Smooth muscle cell (in vitro differentiated cells): Measurements from ENCODE around the gene PAK1. TPM values are rescaled to one million over a fixed set of nuclear protein-coding genes. Genes with fewer than 3 reads are reported as not detected.

Source experiments
- DNase-seq: peaks from one replicate; lab custom pipeline; 2025; ENCODE audit not compliant: unreplicated experiment; lab: John Stamatoyannopoulos, UW
- H2AFZ ChIP-seq: fragments of 200-600 bp; sonication (generic); 2 replicates; pipeline ENCODE4 v1.6.0; 2016; ENCODE audit warnings: antibody characterized with exemption, low read depth, mild to moderate bottlenecking
- H3F3A ChIP-seq: fragments of 200-600 bp; sonication (generic); 2 replicates; pipeline ENCODE4 v1.6.0; 2017; ENCODE audit warnings: antibody characterized with exemption, low read depth
- H3K27ac ChIP-seq: fragments of 200-600 bp; sonication (generic); 2 replicates; pipeline ENCODE4 v1.5.1; 2016; ENCODE audit warnings: low read depth, mild to moderate bottlenecking
- H3K27me3 ChIP-seq: fragments of 200-600 bp; sonication (generic); 2 replicates; pipeline ENCODE4 v1.6.1; 2016; ENCODE audit warnings: low read depth, mild to moderate bottlenecking
- H3K36me3 ChIP-seq: fragments of 200-600 bp; sonication (generic); 2 replicates; pipeline ENCODE4 v1.5.1; 2016; ENCODE audit warnings: low read depth
- H3K4me1 ChIP-seq: fragments of 200-600 bp; sonication (generic); 2 replicates; pipeline ENCODE4 v1.5.1; 2016; ENCODE audit warnings: low read depth
- H3K4me2 ChIP-seq: fragments of 200-600 bp; sonication (generic); 2 replicates; pipeline ENCODE4 v1.6.0; 2016; ENCODE audit warnings: mild to moderate bottlenecking
- H3K4me3 ChIP-seq: fragments of 200-600 bp; sonication (generic); 2 replicates; pipeline ENCODE4 v1.5.1; 2016; ENCODE audit warnings: mild to moderate bottlenecking
- H3K79me2 ChIP-seq: fragments of 200-600 bp; sonication (generic); 2 replicates; pipeline ENCODE4 v1.6.0; 2016; ENCODE audit warnings: low read depth, mild to moderate bottlenecking
- H3K9ac ChIP-seq: fragments of 200-600 bp; sonication (generic); 2 replicates; pipeline ENCODE4 v1.6.0; 2016; ENCODE audit warnings: low read depth
- H3K9me3 ChIP-seq: fragments of 200-600 bp; sonication (generic); replicated peaks from 2 replicates; pipeline ENCODE4 v1.5.1; 2016; ENCODE audit warnings: low read depth
- H4K20me1 ChIP-seq: fragments of 200-600 bp; sonication (generic); 2 replicates; pipeline ENCODE4 v1.6.0; 2016; ENCODE audit warnings: low read depth
- CTCF ChIP-seq: fragments of 200-600 bp; sonication (generic); IDR thresholded peaks from 2 replicates; pipeline ENCODE4 v1.5.1; 2017; ENCODE audit warnings: borderline replicate concordance, mild to moderate bottlenecking, antibody characterized with exemption; ENCODE audit not compliant: insufficient read depth, poor library complexity, severe bottlenecking
- WGBS: methylation state at CpG from one replicate; pipeline ENCODE4 v1.1.7; 2016; ENCODE audit warnings: low lambda C conversion rate; 5-methylcytosine and 5-hydroxymethylcytosine counted together
- polyA plus RNA-seq: library from polyadenylated mRNA; unstranded; fragments of >200 nt; fragmentation: Nextera tagmentation; extraction: Ambion mirVana; gene quantifications from 2 replicates; pipeline ENCODE4 v1.2.1, GENCODE V29; 2016
- total RNA-seq: library from RNA; depleted of rRNA; stranded (reverse); fragments of >200 nt; gene quantifications from 2 replicates; pipeline ENCODE4 v1.2.3, GENCODE V29; 2014

Gene PAK1
- total and polyA plus RNA-seq, 2 experiments from 2014 or later: 20.5 to 31.7 TPM

GRCh38 chr11:77431813-77432212, 42.1 kb downstream of the PAK1 start:
- Histone ChIP-seq H3K79me2 (no peaks in the 10 kb centered on the region), H2AFZ (no peak overlapping the region), H3K36me3 (no peaks in the 10 kb centered on the region), H3K27ac (no peak overlapping the region), H3F3A (no peaks in the 10 kb centered on the region), H3K9ac (no peak overlapping the region), H4K20me1 (no peaks in the 10 kb centered on the region), H3K4me2 (no peak overlapping the region), H3K9me3 (no peaks in the 10 kb centered on the region), H3K4me3 (no peak overlapping the region), H3K4me1 (no peaks in the 10 kb centered on the region), H3K27me3 (no peaks in the 10 kb centered on the region)
- TF ChIP-seq CTCF: no peak
- WGBS: 85% methylated on average over 1 of the region's 1 CpG
- no peak for DNase-seq

- no peak overlapping the region for H3K27ac ChIP-seq
- no peaks in the 10 kb centered on the region for H4K20me1 ChIP-seq
- no peak overlapping the region for H2AFZ ChIP-seq
- H3K27me3 ChIP-seq: no peaks in the 10 kb centered on the region
- no peak for DNase-seq
- H3K4me3 ChIP-seq: no peak overlapping the region
- H3K9me3 ChIP-seq: no peaks in the 10 kb centered on the region
- no peaks in the 10 kb centered on the region for H3K36me3 ChIP-seq
- no peak overlapping the region for H3K4me2 ChIP-seq
- no peak overlapping the region for H3K9ac ChIP-seq
- 93% methylated on average over 1 of the region's 1 CpG for WGBS
- TF ChIP-seq CTCF: no peak
- no peaks in the 10 kb centered on the region for H3K79me2 ChIP-seq
- no peaks in the 10 kb centered on the region for H3K4me1 ChIP-seq
- H3F3A ChIP-seq: no peaks in the 10 kb centered on the region
These were observed 45.3 kb downstream of the PAK1 start for GRCh38 chr11:77428598-77428997.

GRCh38 chr11:77425346-77425745, 48.5 kb downstream of the PAK1 start:
- H3K27me3 ChIP-seq: no peaks in the 10 kb centered on the region
- no peak overlapping the region for H3K27ac ChIP-seq
- no peak for DNase-seq
- H3K4me3 ChIP-seq: no peak overlapping the region
- H3K9me3 ChIP-seq: no peaks in the 10 kb centered on the region
- no peaks in the 10 kb centered on the region for H3K36me3 ChIP-seq
- 81% methylated on average over 4 of the region's 4 CpGs for WGBS
- no peak overlapping the region for H3K4me2 ChIP-seq
- H3K9ac ChIP-seq: no peak overlapping the region
- H3F3A ChIP-seq: no peaks in the 10 kb centered on the region
- H4K20me1 ChIP-seq: no peaks in the 10 kb centered on the region
- no peak for TF ChIP-seq CTCF
- no peaks in the 10 kb centered on the region for H3K4me1 ChIP-seq
- H2AFZ ChIP-seq: no peak overlapping the region
- no peaks in the 10 kb centered on the region for H3K79me2 ChIP-seq

GRCh38 chr11:77424644-77425043, 49.2 kb downstream of the PAK1 start:
- no peaks in the 10 kb centered on the region for H3F3A ChIP-seq
- H3K9me3 ChIP-seq: no peaks in the 10 kb centered on the region
- no peak overlapping the region for H3K27ac ChIP-seq
- H3K4me2 ChIP-seq: no peak overlapping the region
- H3K4me1 ChIP-seq: no peaks in the 10 kb centered on the region
- DNase-seq: no peak
- H3K36me3 ChIP-seq: no peaks in the 10 kb centered on the region
- no peak overlapping the region for H3K4me3 ChIP-seq
- H2AFZ ChIP-seq: no peak overlapping the region
- no peaks in the 10 kb centered on the region for H4K20me1 ChIP-seq
- no peaks in the 10 kb centered on the region for H3K79me2 ChIP-seq
- WGBS: 63% methylated on average over 3 of the region's 3 CpGs
- H3K9ac ChIP-seq: no peak overlapping the region
- H3K27me3 ChIP-seq: no peaks in the 10 kb centered on the region
- TF ChIP-seq CTCF: no peak
